HK-2 (cell line): ENCODE results near the gene CASP4.
"Not testable (repeated sequence)": the region's sequence is repeated elsewhere in the genome, so short reads cannot be mapped to it uniquely, and the experiment has no call there.

Source experiments
- DNase-seq: peaks from one replicate; pipeline ENCODE4 v3.0.0-alpha.2; 2018; ENCODE audit not compliant: unreplicated experiment

Gene CASP4

GRCh38 chr11:104968355-104968855 is at the start of gene CASP4:
Gene CASP4, minus strand, starts transcription at chr11:104968574. Its CDS starts 49 bp downstream, at chr11:104968525.
- DNase-seq: no peak

DNA sequence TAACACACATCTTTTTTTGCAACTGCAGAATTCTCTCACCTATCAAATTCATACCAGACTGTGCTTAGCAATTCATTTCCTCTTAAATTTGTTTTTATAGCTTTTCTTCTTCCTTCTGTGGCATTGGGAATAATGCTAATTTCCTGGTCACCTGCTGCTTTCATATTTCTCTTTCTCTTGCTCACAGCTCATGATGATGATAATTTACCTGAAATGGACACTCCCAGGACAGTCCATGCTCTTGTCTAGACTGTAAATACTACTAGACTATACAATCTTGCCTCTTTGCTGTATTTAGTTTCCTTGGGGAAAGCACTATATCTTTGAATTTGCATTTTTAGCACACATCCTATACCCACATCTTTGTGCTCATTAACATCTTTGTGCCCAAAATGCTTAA is 39.1 kb upstream of the CASP4 start:
- DNase-seq: no peak

- no peak for DNase-seq
Observed at GRCh38 chr11:105005451-105005845, 37.1 kb upstream of the CASP4 start.

DNA sequence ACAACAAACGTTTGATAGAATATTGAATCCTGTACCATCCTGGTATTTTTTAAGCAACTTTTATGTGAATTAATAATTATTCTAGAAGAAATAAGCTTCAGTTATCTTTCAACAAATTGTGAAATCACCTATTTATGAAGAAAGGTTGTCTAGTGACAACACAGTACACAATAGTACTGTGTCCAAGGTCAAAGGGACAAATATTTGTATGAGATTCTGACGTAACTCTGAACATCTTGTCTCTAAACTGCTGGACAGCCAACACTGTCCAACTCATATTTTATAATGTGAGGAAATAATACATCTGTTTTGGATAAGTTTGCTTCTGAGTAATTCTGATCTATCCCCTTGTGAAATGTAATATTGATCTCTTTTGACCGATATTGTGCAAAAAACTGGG is 35.6 kb upstream of the CASP4 start:
- DNase-seq: no peak

DNA sequence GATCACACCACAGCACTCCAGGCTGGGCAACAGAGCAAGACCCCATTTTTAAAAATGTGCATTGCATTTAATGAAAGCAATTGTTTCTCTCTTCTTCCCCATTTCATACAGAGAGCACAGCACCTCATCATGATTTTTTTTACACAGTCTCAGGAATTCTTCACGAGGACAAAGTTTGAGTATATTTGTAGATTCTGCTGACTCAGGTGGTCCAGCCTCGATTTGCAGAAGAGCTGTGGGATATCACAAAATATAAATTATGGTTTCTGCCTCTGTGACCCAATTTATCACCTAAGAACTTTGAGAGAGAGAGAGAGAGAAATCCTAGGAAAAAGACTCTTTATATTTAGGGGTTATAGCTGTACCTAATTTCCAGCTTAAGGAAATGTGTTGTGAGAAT is 34.8 kb upstream of the CASP4 start:
- no peak for DNase-seq

DNA sequence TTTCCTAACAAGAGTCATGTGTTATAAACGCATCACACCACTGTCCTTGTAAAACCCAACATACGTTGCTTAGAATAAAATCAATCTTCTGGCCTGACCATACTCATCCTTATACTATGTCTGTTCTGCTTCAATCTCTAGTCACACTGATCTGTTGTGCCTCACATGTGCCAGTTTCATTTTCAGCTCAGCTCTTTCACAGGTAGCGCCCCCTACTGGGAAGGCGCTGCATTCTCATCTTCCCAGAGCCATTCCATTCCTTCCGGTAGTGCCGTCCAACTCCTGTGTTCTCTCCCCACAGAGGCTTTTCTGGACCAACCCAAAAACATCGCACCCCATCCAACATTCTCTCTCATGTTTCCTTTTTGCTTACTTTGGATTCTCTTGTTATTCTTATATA is 32.4 kb upstream of the CASP4 start:
- DNase-seq: no peak

- no peak for DNase-seq
Observed at GRCh38 chr11:105000167-105000566, 31.8 kb upstream of the CASP4 start.

DNA sequence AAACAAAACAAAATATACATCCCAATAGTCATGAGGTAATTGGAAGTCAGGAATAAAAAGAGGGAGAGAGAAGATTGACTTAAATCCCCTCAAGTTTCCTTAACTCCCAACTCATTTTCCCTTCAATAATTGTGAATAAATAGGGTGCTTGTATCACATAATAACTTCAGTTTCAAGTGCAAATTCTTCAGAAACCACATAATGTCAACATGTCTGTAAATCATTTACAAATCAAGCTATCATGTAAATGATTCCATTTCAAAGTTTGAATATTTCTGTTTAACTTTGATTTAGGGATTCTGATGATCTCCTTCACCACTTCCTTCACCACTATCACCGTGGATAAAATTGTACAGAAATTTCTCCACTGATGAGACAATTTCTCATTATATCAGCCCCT is 31.3 kb upstream of the CASP4 start:
- DNase-seq: no peak

DNA sequence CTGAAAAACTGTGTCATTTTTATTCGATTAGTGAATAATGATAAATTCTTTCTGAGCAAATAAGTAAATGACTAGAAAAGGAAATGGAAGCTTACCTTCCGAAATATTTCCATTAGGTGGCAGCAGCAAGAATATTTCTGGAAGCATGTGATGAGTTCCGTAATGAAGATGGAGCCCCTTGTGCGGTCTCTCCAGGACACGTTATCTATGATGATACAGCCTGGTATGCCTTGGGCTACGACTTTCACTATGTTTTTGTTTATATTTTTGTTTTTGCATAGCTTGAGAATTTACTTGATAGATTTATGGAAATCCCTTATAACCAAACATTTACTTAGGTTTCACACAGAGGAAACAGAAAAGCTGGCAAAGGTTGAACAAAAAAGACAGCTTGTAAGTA is 28.9 kb upstream of the CASP4 start:
- no peak for DNase-seq

- no peak for DNase-seq
Observed at GRCh38 chr11:104995001-104995408, 26.6 kb upstream of the CASP4 start.

DNA sequence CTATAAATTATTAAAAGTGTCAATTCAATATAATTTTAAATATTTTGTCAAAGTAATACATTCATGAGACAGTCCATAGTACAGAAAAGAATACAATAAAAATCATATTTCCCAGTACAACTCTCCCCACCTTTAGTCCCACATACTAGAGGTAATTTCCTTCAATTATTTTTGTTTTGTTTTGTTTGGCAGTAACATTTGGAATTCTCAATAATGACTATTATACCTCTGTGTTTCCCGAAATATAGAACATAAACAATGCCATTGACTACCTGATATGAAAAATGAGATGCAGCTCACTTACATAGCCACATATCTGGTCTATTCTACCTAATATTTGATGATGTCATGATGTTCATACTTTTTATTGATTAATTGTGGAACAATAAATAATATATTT is 24.4 kb upstream of the CASP4 start:
- no peak for DNase-seq

- no peak for DNase-seq
Observed at GRCh38 chr11:104991994-104992393, 23.6 kb upstream of the CASP4 start.

GRCh38 chr11:104984808-104985207 is 16.4 kb upstream of the CASP4 start:
- no peak for DNase-seq

DNA sequence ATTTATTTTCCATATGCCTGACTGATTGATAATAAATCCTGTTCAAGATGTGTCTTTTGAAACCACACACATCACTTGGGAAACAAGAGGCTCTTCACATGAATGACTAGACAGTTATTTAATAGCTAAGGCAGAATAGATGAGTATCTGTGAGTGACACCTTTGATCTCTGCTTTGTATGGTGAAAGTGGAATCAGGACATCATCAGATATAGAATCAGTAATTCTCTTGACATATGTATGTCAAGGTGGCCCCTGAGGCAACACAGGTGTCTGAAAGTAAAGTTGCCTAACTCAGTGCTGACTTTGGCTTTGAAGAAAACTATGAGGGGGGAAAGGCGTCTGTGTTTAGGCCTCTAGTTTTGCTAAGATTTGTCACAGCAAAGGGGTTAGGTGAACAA is 11.5 kb upstream of the CASP4 start:
- DNase-seq: no peak

DNA sequence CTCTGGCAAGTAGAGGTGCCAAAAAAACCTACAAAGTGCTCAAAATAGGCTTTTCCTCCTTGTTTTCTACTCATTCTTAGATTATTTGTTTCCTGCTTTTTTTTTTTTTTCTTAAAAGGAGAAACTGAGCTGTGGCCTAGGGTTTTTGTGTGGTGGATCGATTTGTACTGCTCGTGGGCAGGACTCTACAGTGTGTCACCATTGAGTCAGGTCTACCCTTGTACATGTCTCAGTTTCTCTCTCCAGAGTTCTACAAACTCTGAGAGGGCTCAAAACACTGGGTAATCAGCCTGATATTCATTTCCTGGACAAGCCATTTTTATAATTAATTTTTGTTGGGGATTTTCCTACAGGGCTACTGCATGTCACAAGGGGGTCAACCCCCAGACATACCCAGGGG is 5.2 kb upstream of the CASP4 start:
- DNase-seq: no peak

DNA sequence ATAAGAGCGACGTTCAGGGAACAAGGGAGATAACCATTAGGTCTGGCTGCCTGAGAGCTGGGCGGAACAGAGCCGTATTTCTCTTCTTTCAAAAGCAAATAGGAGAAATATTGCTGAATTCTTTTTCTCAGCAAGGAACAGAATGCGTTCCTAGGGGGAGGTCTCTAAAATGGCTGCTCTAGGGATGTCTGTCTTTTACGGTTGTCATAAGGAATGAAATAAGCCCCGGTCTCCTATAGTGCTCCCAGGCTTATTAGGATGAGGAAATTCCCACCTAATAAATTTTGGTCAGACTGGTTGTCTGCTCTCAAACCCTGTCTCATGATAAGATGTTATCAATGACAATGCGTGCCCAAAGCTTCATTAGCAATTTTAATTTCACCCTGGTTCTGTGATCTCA is 4.5 kb upstream of the CASP4 start:
- DNase-seq: not testable (repeated sequence)

DNA sequence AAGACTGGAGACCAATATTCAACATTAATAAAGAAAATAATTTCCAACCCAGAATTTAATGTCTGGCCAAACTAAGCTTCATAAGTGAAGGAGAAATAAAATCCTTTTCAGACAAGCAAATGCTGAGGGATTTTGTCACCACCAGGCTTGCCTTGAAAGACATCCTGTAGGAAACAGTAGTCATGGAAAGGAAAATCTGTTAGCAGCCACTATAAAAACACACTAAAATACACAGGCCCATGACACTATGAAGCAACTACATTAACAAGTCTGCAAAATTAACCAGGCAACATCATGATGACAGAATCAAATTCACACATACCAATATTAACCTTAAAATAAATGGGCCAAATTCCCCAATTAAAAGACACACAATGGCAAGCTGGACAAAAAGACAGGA is 2.4 kb upstream of the CASP4 start:
- no peak for DNase-seq

DNA sequence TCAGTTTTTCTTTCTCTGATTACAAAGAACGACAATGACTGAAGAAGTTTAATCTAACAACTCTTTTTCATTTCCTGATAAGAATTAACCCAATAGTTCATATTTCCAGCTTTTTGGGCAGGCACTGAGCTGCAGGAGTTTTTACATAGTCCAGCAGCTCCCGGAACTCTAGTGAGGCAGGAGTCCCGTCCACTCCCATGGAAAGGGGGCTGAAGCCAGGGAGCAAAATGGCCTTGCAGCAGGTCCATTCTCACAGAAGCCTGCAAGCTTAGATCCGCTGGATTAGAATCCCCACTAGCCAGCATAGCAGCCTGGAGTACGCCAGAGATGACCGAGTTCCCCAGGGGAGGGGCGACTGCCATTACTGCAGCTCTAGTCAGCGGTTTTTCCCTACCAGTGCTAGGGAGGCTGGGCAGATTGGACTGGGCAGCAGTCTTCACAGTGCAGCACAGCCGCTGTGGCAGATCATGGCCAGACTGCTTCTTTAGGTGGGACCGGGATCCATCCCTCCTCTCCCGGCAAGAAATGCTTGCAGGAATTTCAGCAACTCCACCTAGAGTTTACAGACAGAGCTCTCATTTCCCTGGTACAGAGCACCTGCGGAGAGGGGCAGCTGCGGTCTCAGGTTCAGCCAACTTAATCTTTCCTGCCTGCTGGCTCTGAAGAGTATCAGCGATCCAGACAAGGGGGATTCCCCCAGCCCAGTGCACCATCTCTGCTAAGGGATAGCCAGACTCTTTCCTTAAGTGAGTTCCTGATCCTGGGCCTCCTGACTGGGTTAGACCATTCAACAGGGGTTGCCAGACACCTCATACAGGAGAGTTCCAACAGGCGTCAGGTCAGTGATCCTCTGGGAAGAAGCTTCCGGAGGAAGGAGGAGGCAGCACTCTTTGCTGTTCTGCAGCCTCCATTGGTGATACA is 742 bp upstream of the CASP4 start:
- DNase-seq: no peak

- no peak for DNase-seq
Observed at GRCh38 chr11:104967534-104968354, 630 bp downstream of the CASP4 start.

GRCh38 chr11:104965735-104966134 is 2.6 kb downstream of the CASP4 start:
- no peak for DNase-seq

DNA sequence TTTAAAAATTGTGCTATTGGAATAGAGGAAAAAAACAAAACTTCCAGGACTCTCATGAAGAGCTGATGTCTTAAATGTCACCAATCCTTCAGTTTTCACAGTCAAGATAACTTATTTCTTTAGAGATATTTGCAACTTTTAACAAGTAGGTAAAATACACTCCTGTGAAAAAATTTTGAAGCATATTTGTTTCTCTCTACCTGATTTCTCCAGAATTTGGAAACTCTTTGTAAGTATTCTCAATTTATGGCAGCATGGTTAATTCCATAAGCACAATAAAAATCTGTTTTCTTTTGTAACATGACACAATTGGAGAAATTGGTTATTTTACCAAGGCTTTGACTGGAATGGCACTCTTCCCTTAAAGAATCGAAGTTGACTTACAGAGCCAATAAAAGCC is 4.1 kb downstream of the CASP4 start:
- no peak for DNase-seq

GRCh38 chr11:104962852-104963251 is 5.5 kb downstream of the CASP4 start:
- no peak for DNase-seq

GRCh38 chr11:104957280-104957679 is 11.1 kb downstream of the CASP4 start:
- no peak for DNase-seq
